ENCODE results near the gene HTR3E.
"Not testable (repeated sequence)": the region's sequence is repeated elsewhere in the genome, so short reads cannot be mapped to it uniquely, and the experiment has no call there.

HTR3E gene

GRCh38 chr3:184116017-184116416 lies 19.2 kb downstream of the HTR3E start:
- CTCF ChIA-PET, result no interaction called here

GRCh38 chr3:184117636-184118035 lies 20.8 kb downstream of the HTR3E start:
- CTCF ChIA-PET, result no interaction called here
- TF ChIP-seq YY1 (tag by site-specific recombination; IDR thresholded peaks at IDR 0.05) (no peak), ZNF624 (tag by site-specific recombination; IDR thresholded peaks at IDR 0.05) (no peak), ZNF521 (tag by site-specific recombination; IDR thresholded peaks at IDR 0.05) (no peak), ZNF830 (tag by site-specific recombination; IDR thresholded peaks at IDR 0.05; ENCODE audit: low read depth) (no peak), ZFP3 (tag by site-specific recombination; IDR thresholded peaks at IDR 0.05; ENCODE audit: low read depth) (no peak), OSR2 (tag by site-specific recombination; IDR thresholded peaks at IDR 0.05) (no peak), ZFHX2 (tag by site-specific recombination; conservative IDR thresholded peaks at IDR 0.05) (no peak)
- no peaks in the 10 kb centered on the region for H3K9me3 ChIP-seq (ENCODE audit: control insufficient read depth, insufficient read depth, low read depth, low read length)
- H3K36me3 ChIP-seq (ENCODE audit: control insufficient read depth in 2 of 2, insufficient read depth in 1 of 2, low read length in 2 of 2), result no peaks in the 10 kb centered on the region
- no peak overlapping the region for H3K4me3 ChIP-seq (ENCODE audit: low read depth, low read length)
- no peak overlapping the region for H3K27ac ChIP-seq (ENCODE audit: extremely low read depth, low read depth, low read length)
- no peaks in the 10 kb centered on the region for H3K4me1 ChIP-seq (ENCODE audit: control insufficient read depth, insufficient read depth, low read length)
- POLR2A ChIA-PET, result no interaction called here

More at GRCh38 chr3:184116017-184116416, 19.2 kb downstream of the HTR3E start:
- no peak overlapping the region for H3K27ac ChIP-seq (ENCODE audit: extremely low read depth, low read depth, low read length)
- no peaks in the 10 kb centered on the region for H3K4me1 ChIP-seq (ENCODE audit: control insufficient read depth, insufficient read depth, low read length)
- H3K36me3 ChIP-seq (ENCODE audit: control insufficient read depth in 2 of 2, insufficient read depth in 1 of 2, low read length in 2 of 2), result no peaks in the 10 kb centered on the region
- POLR2A ChIA-PET, result no interaction called here
- TF ChIP-seq ZXDB (tag by site-specific recombination; IDR thresholded peaks at IDR 0.05), result no peak
- no peak overlapping the region for H3K4me3 ChIP-seq (ENCODE audit: low read depth, low read length)
- no peaks in the 10 kb centered on the region for H3K9me3 ChIP-seq (ENCODE audit: control insufficient read depth, insufficient read depth, low read depth, low read length)

DNA sequence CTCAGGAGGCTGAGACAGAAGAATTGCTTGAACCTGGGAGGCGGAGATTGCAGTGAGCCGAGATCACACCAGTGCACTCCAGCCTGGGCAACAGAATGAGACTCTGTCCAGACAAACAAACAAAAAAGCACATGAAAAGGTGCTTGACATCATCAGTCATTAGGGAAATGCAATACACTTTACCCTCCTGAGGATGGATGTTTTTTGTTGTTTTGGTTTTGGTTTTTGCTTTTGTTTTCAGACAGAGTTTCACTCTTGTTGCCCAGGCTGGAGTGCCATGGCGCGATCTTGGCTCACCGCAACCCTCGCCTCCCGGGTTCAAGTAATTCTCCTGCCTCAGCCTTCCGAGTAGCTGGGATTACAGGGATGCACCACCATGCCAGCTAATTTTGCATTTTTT lies 24.2 kb downstream of the HTR3E start:
- CTCF ChIA-PET, POLR2A ChIA-PET: not testable (repeated sequence)

DNA sequence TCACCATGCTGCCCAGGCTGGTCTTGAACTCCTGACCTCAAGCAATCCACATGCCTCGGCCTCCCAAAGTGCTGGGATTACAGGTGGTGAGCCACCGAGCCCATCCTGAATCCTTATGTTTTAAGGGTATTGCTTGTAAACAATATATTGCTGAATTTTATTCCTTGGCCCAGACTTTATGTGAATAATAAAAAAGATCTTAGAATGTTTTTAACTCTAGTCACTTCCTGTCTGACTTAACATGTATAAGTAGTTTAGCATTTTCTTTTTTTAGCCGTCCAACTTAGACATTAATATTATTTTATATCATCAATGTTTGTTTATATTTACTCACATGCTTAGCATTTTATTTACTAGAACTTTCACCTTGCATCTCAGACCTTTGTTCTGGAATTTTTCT lies 29.1 kb downstream of the HTR3E start:
- H3K4me3 ChIP-seq (ENCODE audit: low read depth, low read length), result no peak overlapping the region
- H3K9me3 ChIP-seq (ENCODE audit: control insufficient read depth, insufficient read depth, low read depth, low read length), result no peaks in the 10 kb centered on the region
- POLR2A ChIA-PET, result no interaction called here
- CTCF ChIA-PET, result no interaction called here
- no peak overlapping the region for H3K27ac ChIP-seq (ENCODE audit: extremely low read depth, low read depth, low read length)
- H3K4me1 ChIP-seq (ENCODE audit: control insufficient read depth, insufficient read depth, low read length), result no peaks in the 10 kb centered on the region
- no peak for TF ChIP-seq ZBTB8A (tag by site-specific recombination; IDR thresholded peaks at IDR 0.05)
- no peak for TF ChIP-seq SCRT1 (tag by site-specific recombination; IDR thresholded peaks at IDR 0.05; ENCODE audit: borderline replicate concordance)
- no peak for TF ChIP-seq ZBTB7A (tag by site-specific recombination; IDR thresholded peaks at IDR 0.05; ENCODE audit: low read depth)
- no peak for TF ChIP-seq ZNF768 (tag by site-specific recombination; IDR thresholded peaks at IDR 0.05)
- TF ChIP-seq GLI2 (tag by site-specific recombination; IDR thresholded peaks at IDR 0.05; ENCODE audit: borderline replicate concordance, low read depth), result no peak
- TF ChIP-seq ZNF37A (tag by site-specific recombination; IDR thresholded peaks at IDR 0.05), result no peak
- TF ChIP-seq ZNF596 (tag by site-specific recombination; IDR thresholded peaks at IDR 0.05), result no peak
- TF ChIP-seq ZEB2 (tag by site-specific recombination; IDR thresholded peaks at IDR 0.05), result no peak
- no peak for TF ChIP-seq ZSCAN30 (tag by site-specific recombination; IDR thresholded peaks at IDR 0.05)
- no peak for TF ChIP-seq ZBTB1 (tag by site-specific recombination; IDR thresholded peaks at IDR 0.05)
- TF ChIP-seq ZNF175 (tag by site-specific recombination; IDR thresholded peaks at IDR 0.05), result no peak
- no peaks in the 10 kb centered on the region for H3K36me3 ChIP-seq (ENCODE audit: control insufficient read depth in 2 of 2, insufficient read depth in 1 of 2, low read length in 2 of 2)

More for the DNA sequence above, 24.2 kb downstream of the HTR3E start:
- H3K36me3 ChIP-seq (ENCODE audit: control insufficient read depth in 2 of 2, insufficient read depth in 1 of 2, low read length in 2 of 2); H3K27ac ChIP-seq (ENCODE audit: extremely low read depth, low read depth, low read length); H3K4me3 ChIP-seq (ENCODE audit: low read depth, low read length); H3K4me1 ChIP-seq (ENCODE audit: control insufficient read depth, insufficient read depth, low read length); H3K9me3 ChIP-seq (ENCODE audit: control insufficient read depth, insufficient read depth, low read depth, low read length): not testable (repeated sequence)

DNA sequence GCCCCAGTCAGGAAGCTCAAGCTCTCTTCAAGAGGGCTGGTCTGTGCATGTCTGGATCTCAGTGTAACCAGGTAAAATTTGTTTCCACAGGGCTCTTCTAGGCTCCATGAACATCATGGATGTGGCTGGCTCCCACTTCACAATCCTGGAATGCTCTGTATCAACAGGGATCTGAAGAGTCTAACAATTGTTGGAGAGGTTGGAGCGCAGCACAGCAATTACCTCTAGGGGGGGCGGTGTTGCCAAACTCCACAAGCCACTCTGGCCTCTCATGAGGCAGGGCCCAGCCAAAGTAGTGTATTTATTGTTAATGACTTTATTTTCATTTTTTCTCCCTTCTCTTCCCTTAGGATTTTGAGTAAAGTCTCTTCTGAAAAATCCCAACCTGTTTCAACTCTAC lies 32.1 kb downstream of the HTR3E start:
- CTCF ChIA-PET, result no interaction called here
- H3K9me3 ChIP-seq (ENCODE audit: control insufficient read depth, insufficient read depth, low read depth, low read length), result no peaks in the 10 kb centered on the region
- no peak overlapping the region for H3K27ac ChIP-seq (ENCODE audit: extremely low read depth, low read depth, low read length)
- no peak overlapping the region for H3K4me3 ChIP-seq (ENCODE audit: low read depth, low read length)
- H3K36me3 ChIP-seq (ENCODE audit: control insufficient read depth in 2 of 2, insufficient read depth in 1 of 2, low read length in 2 of 2), result no peaks in the 10 kb centered on the region
- no peaks in the 10 kb centered on the region for H3K4me1 ChIP-seq (ENCODE audit: control insufficient read depth, insufficient read depth, low read length)
- POLR2A ChIA-PET, result no interaction called here
- TF ChIP-seq ZSCAN30 (tag by site-specific recombination; IDR thresholded peaks at IDR 0.05), result no peak
- no peak for TF ChIP-seq ZNF394 (tag by site-specific recombination; IDR thresholded peaks at IDR 0.05; ENCODE audit: borderline replicate concordance)
- no peak for TF ChIP-seq ZNF10 (tag by site-specific recombination; IDR thresholded peaks at IDR 0.05)
- no peak for TF ChIP-seq ZNF341 (tag by site-specific recombination; IDR thresholded peaks at IDR 0.05; ENCODE audit: low read depth)
- peak; percentile 12; the same call in 1 of the 2 replicates for TF ChIP-seq ZNF654 (tag by site-specific recombination; IDR thresholded peaks at IDR 0.05; ENCODE audit: low read depth)
- no peak for TF ChIP-seq YY1 (tag by site-specific recombination; IDR thresholded peaks at IDR 0.05)
- no peak for TF ChIP-seq ZNF596 (tag by site-specific recombination; IDR thresholded peaks at IDR 0.05)
- 0 out of 2 replicates have a peak, but pooled peaks have one; percentile 10 for TF ChIP-seq ZBTB17 (tag by site-specific recombination; IDR thresholded peaks at IDR 0.05)
- TF ChIP-seq ZNF140 (tag by site-specific recombination; IDR thresholded peaks at IDR 0.05), result no peak
- no peak for TF ChIP-seq ZNF510 (tag by site-specific recombination; IDR thresholded peaks at IDR 0.05; ENCODE audit: insufficient replicate concordance)

Data from HEK293 (cell line).